GM18909 (cell line): ENCODE measurements around the gene CDKL5.

Experiments used
- ATAC-seq: cut with Tn5 transposase; IDR thresholded peaks from one replicate; pipeline ENCODE4 v1.9.1; 2021; ENCODE audit warnings: mild to moderate bottlenecking; ENCODE audit not compliant: unreplicated experiment, poor library complexity

CDKL5 gene

GRCh38 chrX:18639280-18639679, 213.9 kb downstream of the CDKL5 start:
- ATAC-seq, result no peak

- no peak for ATAC-seq
These were observed 215.3 kb downstream of the CDKL5 start for GRCh38 chrX:18640686-18641085.

- no peak for ATAC-seq
These were observed 217.8 kb downstream of the CDKL5 start for GRCh38 chrX:18643243-18643642.

- ATAC-seq, result no peak
These were observed 218.4 kb downstream of the CDKL5 start for GRCh38 chrX:18643853-18644252.

- no peak for ATAC-seq
These were observed 222.2 kb downstream of the CDKL5 start for GRCh38 chrX:18647621-18648020.

- no peak for ATAC-seq
These were observed 224.1 kb downstream of the CDKL5 start for GRCh38 chrX:18649498-18649951.

- no peak for ATAC-seq
These were observed 225.3 kb downstream of the CDKL5 start for GRCh38 chrX:18650662-18651061.

GRCh38 chrX:18652636-18653035, 227.2 kb downstream of the CDKL5 start:
- no peak for ATAC-seq

GRCh38 chrX:18654875-18655836, 229.7 kb downstream of the CDKL5 start:
- ATAC-seq, result no peak

GRCh38 chrX:18661273-18661672, 235.9 kb downstream of the CDKL5 start:
- ATAC-seq, result no peak

GRCh38 chrX:18664947-18665346, 239.5 kb downstream of the CDKL5 start:
- no peak for ATAC-seq

- ATAC-seq, result no peak
These were observed 241.2 kb downstream of the CDKL5 start for GRCh38 chrX:18666614-18667013.

GRCh38 chrX:18668071-18668835, 242.8 kb downstream of the CDKL5 start:
- no peak for ATAC-seq

- no peak for ATAC-seq
These were observed 246.6 kb downstream of the CDKL5 start, which contains the start of gene RS1 for GRCh38 chrX:18672008-18672407. RS1 (minus strand) TSS chrX:18672108; CDS start chrX:18672068, 40 bp downstream.

GRCh38 chrX:18674417-18674787, 249.0 kb downstream of the CDKL5 start:
- peak; percentile 47 for ATAC-seq

- ATAC-seq, result peak; percentile 82
These were observed 249.7 kb downstream of the CDKL5 start for GRCh38 chrX:18674788-18675735.

- no peak for ATAC-seq
These were observed 250.6 kb downstream of the CDKL5 start for GRCh38 chrX:18676050-18676449.

GRCh38 chrX:18676470-18676869, 251.1 kb downstream of the CDKL5 start:
- no peak for ATAC-seq

- ATAC-seq, result no peak
These were observed 251.9 kb downstream of the CDKL5 start for GRCh38 chrX:18677161-18677869.
